ENCODE measurements around the gene ST7L.

GRCh38 chr1:112548547-112548946 lies 70.4 kb downstream of the ST7L start:
- no peak for TF ChIP-seq CTCF (IDR thresholded peaks at IDR 0.05; ENCODE audit: low read depth, low read length)
- no peak for TF ChIP-seq EZH2phosphoT487 (IDR thresholded peaks at IDR 0.05; ENCODE audit: low read depth)
